Activated naive CD4-positive, alpha-beta T cell treated with anti-CD3 and anti-CD28 coated beads, Interleukin-2, amount 50 U/mL, for 24 hours (primary cell): ENCODE measurements around the gene LAIR2.

Experiments
- H3K27ac Mint-ChIP-seq: one replicate; pipeline ENCODE4 v1.8.0; 2021; ENCODE audit warnings: mild to moderate bottlenecking, mixed read lengths
- H3K27me3 Mint-ChIP-seq: one replicate; pipeline ENCODE4 v1.8.0; 2021; ENCODE audit warnings: mixed read lengths
- H3K36me3 Mint-ChIP-seq: one replicate; pipeline ENCODE4 v1.8.0; 2021; ENCODE audit warnings: mixed read lengths
- H3K4me1 Mint-ChIP-seq: one replicate; pipeline ENCODE4 v1.8.0; 2021; ENCODE audit warnings: mixed read lengths
- H3K4me3 Mint-ChIP-seq: one replicate; pipeline ENCODE4 v1.8.0; 2021; ENCODE audit warnings: mild to moderate bottlenecking, mixed read lengths
- H3K9me3 Mint-ChIP-seq: one replicate; pipeline ENCODE4 v1.8.0; 2021; ENCODE audit warnings: mixed read lengths

LAIR2 gene

GRCh38 chr19:54502518-54503048, at the start of gene LAIR2:
Gene LAIR2, plus strand, starts transcription at chr19:54502831. Its CDS starts 88 bp downstream, at chr19:54502919.
- no peaks in the 10 kb centered on the region for H3K36me3 Mint-ChIP-seq
- no peaks in the 10 kb centered on the region for H3K9me3 Mint-ChIP-seq
- peaks cover 16% of the 10 kb centered on the region for H3K4me1 Mint-ChIP-seq
- peaks cover 13% of the 10 kb centered on the region for H3K27me3 Mint-ChIP-seq
- H3K27ac Mint-ChIP-seq = peak within 1 kb of the TSS; percentile 77
- H3K4me3 Mint-ChIP-seq = no peak within 1 kb of the TSS

DNA sequence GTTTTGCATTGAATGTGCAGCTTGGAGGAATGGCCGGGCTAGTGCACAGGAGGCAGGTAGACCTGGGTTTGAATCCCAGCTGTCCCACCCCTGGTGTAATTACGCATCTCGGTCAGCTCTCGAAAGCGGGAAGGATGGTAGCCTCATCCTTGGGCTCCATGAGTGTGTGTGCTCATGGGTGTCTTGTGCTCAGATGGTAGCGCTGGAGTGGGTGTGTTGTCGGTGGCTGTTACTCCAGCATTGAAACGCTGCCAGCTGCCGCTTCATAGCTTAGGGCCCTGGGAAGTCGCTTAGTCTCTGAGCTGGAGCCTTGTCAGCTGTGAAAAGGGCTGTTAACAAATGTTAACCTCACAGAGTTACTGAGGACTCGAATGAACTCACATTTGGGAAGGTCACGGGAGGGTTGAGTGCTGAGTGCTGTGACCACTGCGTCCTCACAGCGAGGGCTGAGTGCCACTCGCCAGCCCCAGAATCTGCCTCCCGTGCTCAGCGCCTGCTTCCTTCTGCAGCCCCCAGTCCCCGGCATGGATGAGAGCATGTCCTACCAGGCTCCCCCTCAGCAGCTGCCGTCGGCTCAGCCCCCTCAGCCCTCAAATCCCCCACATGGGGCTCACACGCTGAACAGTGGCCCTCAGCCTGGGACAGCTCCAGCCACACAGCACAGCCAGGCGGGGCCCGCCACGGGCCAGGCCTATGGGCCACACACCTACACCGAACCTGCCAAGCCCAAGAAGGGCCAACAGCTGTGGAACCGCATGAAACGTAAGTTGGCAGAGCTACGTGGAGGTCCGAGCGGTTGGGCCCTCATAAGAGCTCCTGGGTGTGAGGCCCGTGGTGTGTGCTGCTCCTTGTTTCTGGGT, 48.5 kb upstream of the LAIR2 start:
- H3K27ac Mint-ChIP-seq = no peak overlapping the region
- H3K9me3 Mint-ChIP-seq = no peaks in the 10 kb centered on the region
- peaks cover 35% of the 10 kb centered on the region for H3K4me1 Mint-ChIP-seq
- H3K27me3 Mint-ChIP-seq = no peaks in the 10 kb centered on the region
- no peak overlapping the region for H3K4me3 Mint-ChIP-seq
- H3K36me3 Mint-ChIP-seq = peaks cover 20% of the 10 kb centered on the region

- peaks cover 38% of the 10 kb centered on the region for H3K4me1 Mint-ChIP-seq
- no peak overlapping the region for H3K27ac Mint-ChIP-seq
- H3K9me3 Mint-ChIP-seq = no peaks in the 10 kb centered on the region
- H3K36me3 Mint-ChIP-seq = peaks cover 19% of the 10 kb centered on the region
- H3K4me3 Mint-ChIP-seq = no peak overlapping the region
- no peaks in the 10 kb centered on the region for H3K27me3 Mint-ChIP-seq
Measured at GRCh38 chr19:54454781-54455675, 47.6 kb upstream of the LAIR2 start.

- Mint-ChIP-seq H3K4me3 (no peak overlapping the region), H3K4me1 (peaks cover 29% of the 10 kb centered on the region), H3K9me3 (no peaks in the 10 kb centered on the region)
Measured at GRCh38 chr19:54455786-54456422, 46.7 kb upstream of the LAIR2 start.

GRCh38 chr19:54456423-54457373, 45.9 kb upstream of the LAIR2 start:
- Mint-ChIP-seq H3K27me3 (no peaks in the 10 kb centered on the region), H3K9me3 (no peaks in the 10 kb centered on the region), H3K4me3 (no peak overlapping the region), H3K4me1 (peaks cover 21% of the 10 kb centered on the region), H3K27ac (peak overlapping the region; percentile 23), H3K36me3 (peaks cover 14% of the 10 kb centered on the region)

More at GRCh38 chr19:54455786-54456422, 46.7 kb upstream of the LAIR2 start:
- Mint-ChIP-seq H3K27me3 (no peaks in the 10 kb centered on the region), H3K36me3 (peaks cover 16% of the 10 kb centered on the region), H3K27ac (peak overlapping the region; percentile 23)

DNA sequence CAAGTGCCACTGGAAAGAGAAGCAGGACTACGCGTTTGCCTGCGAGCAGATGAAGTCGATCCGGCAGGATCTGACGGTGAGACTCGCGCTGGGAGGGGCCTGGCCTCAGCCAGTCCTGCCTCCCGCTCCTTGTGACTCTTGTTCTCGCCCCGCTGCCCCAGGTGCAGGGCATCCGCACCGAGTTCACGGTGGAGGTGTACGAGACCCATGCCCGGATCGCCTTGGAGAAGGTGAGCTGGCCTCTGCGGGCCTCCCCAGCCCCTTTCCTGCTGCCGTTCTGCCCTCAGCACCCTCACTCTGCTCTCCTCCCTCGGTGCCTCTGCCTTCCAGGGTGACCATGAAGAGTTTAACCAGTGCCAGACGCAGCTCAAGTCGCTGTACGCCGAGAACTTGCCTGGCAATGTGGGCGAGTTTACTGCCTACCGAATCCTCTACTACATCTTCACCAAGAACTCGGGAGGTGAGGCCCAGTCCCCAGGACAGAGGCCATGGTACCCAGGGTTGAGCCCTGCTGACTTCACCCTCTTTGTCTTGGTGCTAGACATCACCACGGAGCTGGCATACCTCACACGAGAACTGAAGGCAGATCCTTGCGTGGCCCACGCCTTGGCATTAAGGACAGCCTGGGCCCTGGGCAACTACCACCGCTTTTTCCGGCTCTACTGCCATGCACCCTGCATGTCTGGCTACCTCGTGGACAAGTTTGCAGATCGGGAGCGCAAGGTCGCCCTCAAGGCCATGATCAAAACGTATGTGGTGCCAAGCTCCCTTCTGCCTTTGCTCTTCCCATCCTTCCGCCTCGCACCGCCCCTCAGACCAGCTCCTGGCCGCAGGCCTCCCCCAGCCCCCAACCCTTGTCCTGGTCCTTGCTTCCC, 44.6 kb upstream of the LAIR2 start:
- H3K4me3 Mint-ChIP-seq = no peak overlapping the region
- peaks cover 20% of the 10 kb centered on the region for H3K4me1 Mint-ChIP-seq
- H3K27me3 Mint-ChIP-seq = no peaks in the 10 kb centered on the region
- H3K36me3 Mint-ChIP-seq = peaks cover 13% of the 10 kb centered on the region
- H3K27ac Mint-ChIP-seq = no peak overlapping the region
- H3K9me3 Mint-ChIP-seq = no peaks in the 10 kb centered on the region

DNA sequence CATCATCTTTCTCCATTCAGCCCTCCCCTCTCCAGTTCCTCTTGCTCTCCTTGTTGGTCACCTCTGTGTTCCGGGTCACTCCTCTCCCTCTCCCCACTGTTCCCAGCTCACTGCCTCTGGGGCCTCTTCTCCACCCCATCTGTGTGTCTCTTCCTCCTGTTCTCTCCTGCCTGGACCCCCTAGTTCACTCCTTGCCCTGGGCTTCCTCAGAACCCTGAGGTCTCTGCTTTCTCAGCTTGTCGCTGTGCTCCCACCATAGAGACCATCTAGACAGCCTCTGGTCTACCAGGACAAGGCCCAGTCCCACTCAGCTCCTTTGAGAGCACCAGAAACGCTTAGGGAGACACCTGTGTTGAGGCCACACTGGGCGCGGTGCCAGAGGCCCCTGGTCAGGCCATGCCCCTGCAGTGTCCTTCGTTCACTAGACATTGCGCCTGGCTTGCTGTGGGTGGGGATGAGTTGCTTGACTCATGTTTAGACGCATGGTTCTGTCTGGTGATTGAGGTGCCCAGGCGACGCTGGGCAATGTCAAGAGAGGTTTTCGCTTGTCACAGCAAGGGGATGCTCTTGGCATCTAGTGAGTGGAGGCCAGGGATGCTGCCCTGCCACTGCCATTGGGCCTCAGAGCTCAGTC, 43.9 kb upstream of the LAIR2 start:
- no peaks in the 10 kb centered on the region for H3K27me3 Mint-ChIP-seq
- H3K4me3 Mint-ChIP-seq = no peak overlapping the region
- peak overlapping the region; percentile 30 for H3K27ac Mint-ChIP-seq
- H3K9me3 Mint-ChIP-seq = no peaks in the 10 kb centered on the region
- peaks cover 11% of the 10 kb centered on the region for H3K36me3 Mint-ChIP-seq
- H3K4me1 Mint-ChIP-seq = peaks cover 18% of the 10 kb centered on the region

DNA sequence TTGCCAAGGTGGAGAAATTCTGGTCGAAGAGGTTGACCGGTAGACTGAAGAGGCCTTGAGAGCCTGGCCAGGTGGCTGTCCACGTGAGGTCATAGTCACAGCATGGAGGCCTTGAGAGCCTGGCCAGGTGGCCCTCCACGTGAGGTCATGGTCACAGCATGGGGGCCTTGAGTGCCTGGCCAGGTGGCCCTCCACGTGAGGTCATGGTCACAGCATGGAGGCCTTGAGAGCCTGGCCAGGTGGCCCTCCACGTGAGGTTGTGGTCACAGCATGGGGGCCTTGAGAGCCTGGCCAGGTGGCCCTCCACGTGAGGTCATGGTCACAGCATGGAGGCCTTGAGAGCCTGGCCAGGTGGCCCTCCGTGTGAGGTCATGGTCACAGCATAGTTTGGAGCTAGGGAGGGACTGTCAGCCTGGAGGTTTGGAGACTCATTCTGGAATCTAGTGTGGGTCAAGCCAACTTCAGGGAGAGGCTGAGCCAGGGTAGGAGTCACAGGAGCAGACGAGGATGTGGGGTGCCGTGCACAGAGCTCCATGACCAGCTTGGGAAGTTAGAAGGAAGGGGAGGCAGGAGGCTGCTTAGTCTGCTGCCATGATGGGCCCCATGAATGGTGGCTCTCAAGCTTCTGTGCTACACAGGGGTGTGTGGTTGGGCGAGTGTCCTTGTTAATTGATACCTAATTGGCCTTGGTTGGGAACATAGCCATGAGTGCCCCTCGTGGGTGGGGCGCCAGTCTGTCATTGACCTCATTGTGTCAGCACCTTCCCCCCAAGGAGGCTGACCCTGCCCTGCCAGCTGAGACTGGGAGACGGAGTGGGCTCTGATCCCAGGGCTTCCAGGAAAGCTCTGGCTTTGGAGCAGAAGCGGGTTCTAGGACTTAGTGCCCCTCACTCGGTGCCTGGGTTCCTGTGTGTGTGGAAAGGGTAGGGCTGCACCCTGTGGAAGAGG, 43.1 kb upstream of the LAIR2 start:
- Mint-ChIP-seq H3K9me3 (no peaks in the 10 kb centered on the region), H3K4me3 (peak overlapping the region; percentile 47), H3K4me1 (peaks cover 25% of the 10 kb centered on the region), H3K36me3 (peaks cover 11% of the 10 kb centered on the region), H3K27me3 (no peaks in the 10 kb centered on the region), H3K27ac (peak overlapping the region; percentile 90)

GRCh38 chr19:54460230-54461005, 42.2 kb upstream of the LAIR2 start:
- Mint-ChIP-seq H3K4me1 (peaks cover 25% of the 10 kb centered on the region), H3K27me3 (no peaks in the 10 kb centered on the region), H3K4me3 (no peak overlapping the region), H3K27ac (peak overlapping the region; percentile 17), H3K9me3 (no peaks in the 10 kb centered on the region), H3K36me3 (peaks cover 10% of the 10 kb centered on the region)

- Mint-ChIP-seq H3K9me3 (no peaks in the 10 kb centered on the region), H3K27ac (peak overlapping the region; percentile 17), H3K27me3 (no peaks in the 10 kb centered on the region), H3K4me3 (peak overlapping the region; percentile 72), H3K4me1 (peaks cover 25% of the 10 kb centered on the region), H3K36me3 (peaks cover 8% of the 10 kb centered on the region)
Measured at GRCh38 chr19:54461210-54461609, 41.4 kb upstream of the LAIR2 start.

GRCh38 chr19:54461613-54462012, 41.0 kb upstream of the LAIR2 start:
- Mint-ChIP-seq H3K4me1 (peaks cover 25% of the 10 kb centered on the region), H3K27ac (peak overlapping the region; percentile 30), H3K9me3 (no peaks in the 10 kb centered on the region), H3K4me3 (peak overlapping the region; percentile 72), H3K27me3 (no peaks in the 10 kb centered on the region), H3K36me3 (peaks cover 7% of the 10 kb centered on the region)
